ENCODE measurements around the gene SERHL2.
A peak's percentile ranks its signal among the peaks of the same experiment; 100 is the strongest.
"Not testable (repeated sequence)": the region's sequence is repeated elsewhere in the genome, so short reads cannot be mapped to it uniquely, and the experiment has no call there.

The SERHL2 gene

DNA sequence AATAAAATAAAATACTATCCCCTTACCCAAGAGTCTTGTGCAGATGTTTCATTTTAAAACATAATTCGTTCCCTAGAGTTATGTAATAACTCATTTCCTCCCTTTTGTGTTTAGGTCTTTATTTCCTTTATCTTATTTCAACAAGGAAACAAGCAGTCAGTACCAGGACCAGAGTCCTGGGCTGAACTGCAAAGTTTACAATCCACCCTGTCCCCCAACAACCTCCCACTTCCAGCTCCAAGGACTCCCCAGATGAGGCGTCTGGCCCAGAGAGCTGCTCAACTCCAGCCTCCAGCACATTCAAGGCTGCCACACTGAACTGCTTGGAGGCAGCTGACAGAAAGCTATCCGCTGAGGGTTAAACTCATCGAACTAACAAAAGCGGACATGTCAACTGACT lies 56.4 kb downstream of the SERHL2 start:
- DNase-seq (ENCODE audit: low read depth), result no peak
- TF ChIP-seq, protein P1, sequence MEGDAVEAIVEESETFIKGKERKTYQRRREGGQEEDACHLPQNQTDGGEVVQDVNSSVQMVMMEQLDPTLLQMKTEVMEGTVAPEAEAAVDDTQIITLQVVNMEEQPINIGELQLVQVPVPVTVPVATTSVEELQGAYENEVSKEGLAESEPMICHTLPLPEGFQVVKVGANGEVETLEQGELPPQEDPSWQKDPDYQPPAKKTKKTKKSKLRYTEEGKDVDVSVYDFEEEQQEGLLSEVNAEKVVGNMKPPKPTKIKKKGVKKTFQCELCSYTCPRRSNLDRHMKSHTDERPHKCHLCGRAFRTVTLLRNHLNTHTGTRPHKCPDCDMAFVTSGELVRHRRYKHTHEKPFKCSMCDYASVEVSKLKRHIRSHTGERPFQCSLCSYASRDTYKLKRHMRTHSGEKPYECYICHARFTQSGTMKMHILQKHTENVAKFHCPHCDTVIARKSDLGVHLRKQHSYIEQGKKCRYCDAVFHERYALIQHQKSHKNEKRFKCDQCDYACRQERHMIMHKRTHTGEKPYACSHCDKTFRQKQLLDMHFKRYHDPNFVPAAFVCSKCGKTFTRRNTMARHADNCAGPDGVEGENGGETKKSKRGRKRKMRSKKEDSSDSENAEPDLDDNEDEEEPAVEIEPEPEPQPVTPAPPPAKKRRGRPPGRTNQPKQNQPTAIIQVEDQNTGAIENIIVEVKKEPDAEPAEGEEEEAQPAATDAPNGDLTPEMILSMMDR (conservative IDR thresholded peaks at IDR 0.05; ENCODE audit: low read depth, low read length), result no peak
- H3K4me3 ChIP-seq (ENCODE audit: low read depth, low read length), result no peak overlapping the region

DNA sequence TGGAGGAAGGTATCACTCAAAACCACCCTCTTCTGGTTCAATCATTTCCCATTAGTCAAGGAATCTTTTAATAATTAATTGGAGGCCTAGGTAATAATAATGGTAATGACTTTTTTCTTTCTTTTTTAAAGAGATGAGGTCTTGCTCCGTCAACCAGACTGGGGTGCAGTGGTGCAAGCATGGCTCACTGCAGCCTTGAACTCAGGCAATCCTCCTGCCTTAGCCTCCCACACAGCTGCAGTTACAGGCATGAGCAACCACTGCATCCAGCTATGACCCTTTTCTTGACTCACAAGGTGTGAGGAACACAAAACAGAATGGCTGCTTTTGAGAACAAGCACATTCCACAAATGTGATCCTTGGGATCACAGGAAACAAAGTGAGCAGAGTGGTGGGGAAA lies 57.3 kb downstream of the SERHL2 start:
- TF ChIP-seq, protein P1 (conservative IDR thresholded peaks at IDR 0.05; ENCODE audit: low read depth, low read length), result no peak

DNA sequence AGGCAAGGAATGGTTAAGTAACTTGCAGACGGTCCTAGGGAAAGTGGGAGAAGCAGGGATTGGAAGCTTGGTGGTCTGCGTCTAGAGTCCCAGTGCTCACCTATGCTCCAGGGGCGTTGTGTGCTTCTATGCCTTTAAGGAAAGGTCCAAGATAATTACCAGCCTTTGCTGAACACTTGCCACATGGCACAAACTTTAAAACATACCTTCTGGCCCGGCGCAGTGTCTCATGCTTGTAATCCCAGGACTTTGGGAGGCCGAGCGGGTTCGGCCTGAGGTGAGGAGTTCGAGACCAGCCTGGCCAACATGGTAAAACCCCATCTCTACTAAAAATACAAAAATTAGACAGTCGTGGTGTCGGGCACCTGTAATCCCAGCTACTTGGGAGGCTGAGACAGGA lies 58.6 kb downstream of the SERHL2 start:
- H3K4me3 ChIP-seq (ENCODE audit: low read depth, low read length), result no peak overlapping the region
- DNase-seq (ENCODE audit: low read depth), result no peak
- TF ChIP-seq, protein P1 (conservative IDR thresholded peaks at IDR 0.05; ENCODE audit: low read depth, low read length), result no peak

More for the DNA sequence above, 57.3 kb downstream of the SERHL2 start:
- DNase-seq (ENCODE audit: low read depth), result no peak
- H3K4me3 ChIP-seq (ENCODE audit: low read depth, low read length), result no peak overlapping the region

DNA sequence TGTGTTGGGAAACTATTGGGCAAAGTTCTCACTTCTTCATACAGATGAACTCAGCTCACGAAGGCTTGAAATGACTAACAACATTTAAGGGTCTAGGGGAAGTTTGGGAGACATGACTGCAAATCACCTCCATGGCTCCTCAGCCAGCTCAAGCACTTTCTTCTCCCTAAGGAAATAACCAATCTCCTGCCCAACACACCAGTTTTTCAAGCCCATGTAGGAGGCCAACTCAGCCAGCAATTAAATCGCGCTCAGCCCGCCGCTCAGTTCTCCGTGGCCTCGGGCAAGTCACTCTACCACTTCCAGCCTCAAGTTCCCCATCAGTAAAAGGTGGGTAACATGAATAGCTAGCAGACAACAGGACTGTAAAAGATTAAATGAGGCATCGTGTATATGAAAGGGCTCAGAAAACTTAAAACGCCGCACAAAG lies 60.1 kb downstream of the SERHL2 start:
- TF ChIP-seq, protein P1 (conservative IDR thresholded peaks at IDR 0.05; ENCODE audit: low read depth, low read length), result no peak
- H3K4me3 ChIP-seq (ENCODE audit: low read depth, low read length), result peak overlapping the region; percentile 86
- no peak for DNase-seq (ENCODE audit: low read depth)

GRCh38 chr22:42614312-42615091 lies 60.7 kb downstream of the SERHL2 start, which contains the start of gene POLDIP3:
TSS of gene POLDIP3 (minus strand) at chr22:42614883. CDS start at chr22:42614857, 26 bp downstream.
- DNase-seq (ENCODE audit: low read depth), result peak; percentile 99
- TF ChIP-seq, protein P1 (conservative IDR thresholded peaks at IDR 0.05; ENCODE audit: low read depth, low read length), result peak; percentile 40
- peak within 1 kb of the TSS; percentile 86 for H3K4me3 ChIP-seq (ENCODE audit: low read depth, low read length)

DNA sequence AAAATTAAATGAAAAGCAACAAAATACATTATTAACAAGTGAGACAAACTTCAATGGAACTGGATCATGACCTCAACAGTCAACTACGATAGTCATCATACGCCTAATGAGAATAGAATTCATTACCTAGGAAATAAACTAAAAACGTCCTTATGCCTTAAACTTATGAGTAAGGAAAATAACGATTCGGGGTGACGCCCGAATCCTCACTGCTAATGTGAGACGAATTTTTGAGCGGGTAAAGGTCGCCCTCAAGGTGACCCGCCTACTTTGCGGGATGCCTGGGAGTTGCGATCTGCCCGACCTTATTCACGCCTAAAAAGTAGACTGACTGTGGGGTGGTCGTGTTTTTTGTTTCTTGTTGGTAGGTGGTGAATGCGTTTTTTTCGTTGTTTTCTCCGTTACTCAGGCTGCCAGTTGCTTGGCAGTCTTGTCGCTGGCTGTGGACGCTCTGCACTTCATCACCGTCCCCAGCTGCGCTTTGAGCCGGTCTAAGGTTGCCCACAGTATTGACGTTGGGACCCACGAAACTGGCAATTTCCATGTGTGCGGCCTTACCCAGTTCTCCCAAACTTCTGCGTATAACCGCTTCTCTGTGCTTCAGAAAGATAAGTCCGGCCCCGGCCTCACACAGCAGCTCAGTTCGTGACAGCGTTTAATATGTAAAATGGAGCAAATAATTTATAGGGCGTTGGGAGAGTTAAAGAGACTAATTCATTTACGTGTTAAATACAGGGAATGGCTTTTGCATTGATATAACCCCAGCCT lies 61.5 kb downstream of the SERHL2 start:
- TF ChIP-seq, protein P1 (conservative IDR thresholded peaks at IDR 0.05; ENCODE audit: low read depth, low read length), result no peak
- peak overlapping the region; percentile 86 for H3K4me3 ChIP-seq (ENCODE audit: low read depth, low read length)
- DNase-seq (ENCODE audit: low read depth), result peak; percentile 99

DNA sequence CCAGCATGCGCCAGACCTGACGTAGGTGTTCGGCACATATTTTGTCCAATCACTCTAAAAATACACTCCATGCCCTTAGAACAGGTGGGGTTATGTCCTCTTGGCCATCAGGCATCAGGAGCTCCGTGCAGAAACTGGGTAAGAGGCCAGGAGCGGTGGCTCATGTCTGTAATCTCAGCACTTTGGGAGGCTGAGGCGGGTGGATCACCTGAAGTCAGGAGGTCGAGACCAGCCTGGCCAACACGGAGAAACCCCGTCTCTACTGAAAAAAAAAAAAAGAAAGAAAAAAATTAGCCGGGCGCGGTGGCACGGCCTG lies 62.1 kb downstream of the SERHL2 start:
- H3K4me3 ChIP-seq (ENCODE audit: low read depth, low read length); DNase-seq (ENCODE audit: low read depth): not testable (repeated sequence)

All from choroid plexus epithelial cell (primary cell).